Progenitor cell of endocrine pancreas (in vitro differentiated cells): Measurements from ENCODE around the gene EPB41L4B. TPM values are rescaled to one million over a fixed set of nuclear protein-coding genes. Genes with fewer than 3 reads are reported as not detected.
"Not testable (repeated sequence)": the region's sequence is repeated elsewhere in the genome, so short reads cannot be mapped to it uniquely, and the experiment has no call there.

Experiments used
- DNase-seq: peaks from one replicate; pipeline ENCODE4 v3.0.0; 2021; ENCODE audit warnings: low spot score; ENCODE audit not compliant: unreplicated experiment
- H3K27ac Mint-ChIP-seq: 2 replicates; pipeline ENCODE4 v1.8.0; 2021; ENCODE audit warnings: mild to moderate bottlenecking, moderate library complexity, mixed read lengths
- H3K27me3 Mint-ChIP-seq: 2 replicates; pipeline ENCODE4 v1.8.0; 2021; ENCODE audit warnings: mixed read lengths
- H3K36me3 Mint-ChIP-seq: 2 replicates; pipeline ENCODE4 v1.8.0; 2022; ENCODE audit warnings: mixed read lengths; ENCODE audit not compliant: insufficient read depth
- H3K4me1 Mint-ChIP-seq: 2 replicates; pipeline ENCODE4 v1.8.0; 2021; ENCODE audit warnings: low read depth, mixed read lengths
- H3K4me3 Mint-ChIP-seq: 2 replicates; pipeline ENCODE4 v1.8.0; 2021; ENCODE audit warnings: low read depth, mild to moderate bottlenecking, moderate library complexity, mixed read lengths
- H3K9me3 Mint-ChIP-seq: 2 replicates; pipeline ENCODE4 v1.8.0; 2021; ENCODE audit warnings: low read depth, mixed read lengths
- CTCF ChIP-seq: fragments of 200-600 bp; sonication (generic); IDR thresholded peaks from one replicate; pipeline ENCODE4 v1.5.0; 2021; ENCODE audit warnings: antibody characterized with exemption, mild to moderate bottlenecking; ENCODE audit not compliant: unreplicated experiment
- total RNA-seq: library from RNA; stranded (reverse); gene quantifications from 2 replicates; pipeline ENCODE4 v1.2.1, GENCODE V29; 2021

EPB41L4B gene
- total RNA-seq, 1 donor from 2014 or later = 7.7 TPM

- DNase-seq = no peak
- Mint-ChIP-seq H3K36me3 (no peaks in the 10 kb centered on the region), H3K27me3 (no peaks in the 10 kb centered on the region), H3K9me3 (no peaks in the 10 kb centered on the region), H3K4me3 (no peak overlapping the region), H3K27ac (no peak overlapping the region), H3K4me1 (peaks cover 10% of the 10 kb centered on the region)
- TF ChIP-seq CTCF = no peak
Measured at GRCh38 chr9:109342878-109343277, 22.0 kb upstream of the EPB41L4B start.

- no peaks in the 10 kb centered on the region for H3K27me3 Mint-ChIP-seq
- H3K27ac Mint-ChIP-seq = no peak overlapping the region
- H3K4me3 Mint-ChIP-seq = no peak overlapping the region
Measured at GRCh38 chr9:109341561-109341960, 20.7 kb upstream of the EPB41L4B start.

GRCh38 chr9:109340979-109341378 lies 20.1 kb upstream of the EPB41L4B start:
- not testable (repeated sequence) for H3K36me3 Mint-ChIP-seq, H3K27me3 Mint-ChIP-seq, DNase-seq, H3K4me3 Mint-ChIP-seq, H3K27ac Mint-ChIP-seq, H3K9me3 Mint-ChIP-seq
- peaks cover 10% of the 10 kb centered on the region for H3K4me1 Mint-ChIP-seq

More at GRCh38 chr9:109341561-109341960, 20.7 kb upstream of the EPB41L4B start:
- no peaks in the 10 kb centered on the region for H3K36me3 Mint-ChIP-seq
- peaks cover 10% of the 10 kb centered on the region for H3K4me1 Mint-ChIP-seq
- no peak for TF ChIP-seq CTCF
- DNase-seq = no peak
- H3K9me3 Mint-ChIP-seq = no peaks in the 10 kb centered on the region

GRCh38 chr9:109336409-109336808 lies 15.6 kb upstream of the EPB41L4B start:
- no peak overlapping the region for H3K27ac Mint-ChIP-seq
- no peaks in the 10 kb centered on the region for H3K9me3 Mint-ChIP-seq
- H3K27me3 Mint-ChIP-seq = peaks cover 4% of the 10 kb centered on the region
- no peaks in the 10 kb centered on the region for H3K36me3 Mint-ChIP-seq
- no peak for DNase-seq
- H3K4me3 Mint-ChIP-seq = no peak overlapping the region
- no peaks in the 10 kb centered on the region for H3K4me1 Mint-ChIP-seq
- TF ChIP-seq CTCF = no peak

GRCh38 chr9:109335929-109336328 lies 15.1 kb upstream of the EPB41L4B start:
- H3K4me3 Mint-ChIP-seq = no peak overlapping the region
- TF ChIP-seq CTCF = no peak
- no peaks in the 10 kb centered on the region for H3K36me3 Mint-ChIP-seq
- H3K9me3 Mint-ChIP-seq = no peaks in the 10 kb centered on the region
- H3K27me3 Mint-ChIP-seq = peaks cover 4% of the 10 kb centered on the region
- no peaks in the 10 kb centered on the region for H3K4me1 Mint-ChIP-seq
- DNase-seq = no peak
- H3K27ac Mint-ChIP-seq = no peak overlapping the region

GRCh38 chr9:109335121-109335520 lies 14.3 kb upstream of the EPB41L4B start:
- H3K4me1 Mint-ChIP-seq = no peaks in the 10 kb centered on the region
- TF ChIP-seq CTCF = no peak
- no peaks in the 10 kb centered on the region for H3K9me3 Mint-ChIP-seq
- H3K27me3 Mint-ChIP-seq = peaks cover 4% of the 10 kb centered on the region
- no peak for DNase-seq
- no peak overlapping the region for H3K4me3 Mint-ChIP-seq
- H3K27ac Mint-ChIP-seq = no peak overlapping the region
- H3K36me3 Mint-ChIP-seq = no peaks in the 10 kb centered on the region
